Activated T-cell treated with anti-CD3 and anti-CD28 coated beads for 4 hours (primary cell): Measurements from ENCODE around the gene TENM3.

Source experiments
- DNase-seq: peaks from one replicate; pipeline ENCODE4 v3.0.0-alpha.2; 2020

The TENM3 gene

DNA sequence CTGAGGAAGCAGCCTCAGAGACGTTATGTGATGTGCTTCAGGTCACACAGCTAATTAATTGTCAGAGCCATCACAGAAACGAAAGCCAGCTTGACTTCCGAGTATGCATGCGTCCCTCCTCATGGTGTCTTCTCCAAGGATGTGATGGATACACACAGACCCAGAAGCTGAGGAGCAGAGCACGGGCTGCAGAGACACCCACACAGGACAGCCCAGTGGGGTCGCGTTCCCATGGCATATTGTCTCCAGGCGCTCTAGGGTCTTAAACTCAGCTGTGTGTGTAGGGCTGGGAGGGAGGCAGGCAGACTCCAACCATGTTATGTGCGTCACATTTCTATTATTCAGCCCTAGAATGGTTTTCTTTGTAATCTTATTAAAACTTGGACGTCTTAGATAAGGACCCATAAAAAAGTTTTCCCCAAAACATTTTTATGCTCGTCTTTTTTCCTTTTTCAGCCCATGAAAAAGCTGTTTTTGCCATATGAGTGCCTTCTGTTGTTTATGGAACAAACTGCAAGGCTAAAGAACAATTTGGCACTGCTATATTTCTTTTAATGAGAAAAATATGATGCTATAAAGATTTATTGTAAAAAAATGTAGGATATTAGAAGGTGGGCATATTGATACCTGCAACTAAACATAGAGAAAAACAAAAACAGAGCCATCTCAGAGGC is 48.5 kb downstream of the TENM3 start:
- DNase-seq: no peak

DNA sequence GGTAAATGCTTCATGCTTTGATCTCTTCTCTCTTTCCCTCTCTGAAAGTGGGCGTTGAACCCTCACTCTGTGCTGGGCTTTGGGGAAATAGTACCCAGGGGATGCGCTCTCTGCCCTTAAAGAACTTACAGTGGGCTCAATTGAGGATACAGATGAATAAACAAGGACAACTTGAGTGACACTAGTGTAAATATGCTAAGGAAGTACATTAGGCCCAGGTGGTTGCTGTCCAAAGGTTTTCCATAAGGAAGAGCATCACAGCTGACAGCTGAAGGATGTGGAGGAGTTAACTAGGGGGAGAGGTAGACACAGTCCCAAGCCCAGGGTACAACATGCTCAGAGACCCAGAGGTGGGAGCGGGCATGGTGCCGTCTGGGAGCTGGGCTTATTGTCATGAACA is 49.4 kb downstream of the TENM3 start:
- DNase-seq: no peak

- DNase-seq: no peak
Observed at GRCh38 chr4:182293691-182294255, 50.6 kb downstream of the TENM3 start.

GRCh38 chr4:182294451-182294850 is 51.2 kb downstream of the TENM3 start:
- DNase-seq: no peak

DNA sequence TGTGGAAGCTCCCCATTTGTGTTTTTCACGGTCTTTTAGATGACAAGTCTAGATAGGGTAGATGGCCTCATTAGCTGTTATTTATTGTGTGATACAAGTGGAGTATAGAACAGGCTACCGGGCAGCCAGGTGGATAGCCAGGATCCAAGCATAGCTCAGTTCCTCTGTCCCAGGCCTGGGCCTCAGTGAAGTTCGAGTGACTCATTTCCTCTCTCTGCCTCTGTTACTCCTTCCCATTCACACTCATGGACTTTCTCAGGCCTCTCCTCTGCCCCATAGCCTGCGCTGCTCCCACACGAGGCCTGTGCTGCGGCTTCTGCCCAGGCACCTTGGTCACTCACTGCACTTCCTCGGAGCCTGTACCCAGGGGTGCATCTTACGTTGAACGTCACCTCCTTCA is 54.5 kb downstream of the TENM3 start:
- no peak for DNase-seq

DNA sequence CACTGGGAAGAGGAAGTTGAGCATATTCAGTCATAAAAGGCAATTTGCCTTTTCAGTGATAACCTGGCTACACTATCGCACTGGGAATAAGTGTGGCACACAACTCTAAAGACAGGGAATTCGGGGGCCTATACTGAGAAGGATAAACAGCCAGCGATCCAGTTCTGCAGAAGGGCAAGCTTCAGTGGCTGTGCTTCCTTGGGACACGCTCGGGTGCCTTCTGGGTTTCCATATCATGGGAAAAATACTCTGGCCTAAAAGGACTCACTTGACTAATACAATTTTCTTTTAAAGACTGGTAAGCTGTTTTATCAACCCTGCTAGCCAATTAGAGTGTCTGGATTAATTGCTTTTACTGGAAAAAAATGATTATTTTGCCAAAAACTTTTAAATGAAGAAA is 58.5 kb downstream of the TENM3 start:
- no peak for DNase-seq

DNA sequence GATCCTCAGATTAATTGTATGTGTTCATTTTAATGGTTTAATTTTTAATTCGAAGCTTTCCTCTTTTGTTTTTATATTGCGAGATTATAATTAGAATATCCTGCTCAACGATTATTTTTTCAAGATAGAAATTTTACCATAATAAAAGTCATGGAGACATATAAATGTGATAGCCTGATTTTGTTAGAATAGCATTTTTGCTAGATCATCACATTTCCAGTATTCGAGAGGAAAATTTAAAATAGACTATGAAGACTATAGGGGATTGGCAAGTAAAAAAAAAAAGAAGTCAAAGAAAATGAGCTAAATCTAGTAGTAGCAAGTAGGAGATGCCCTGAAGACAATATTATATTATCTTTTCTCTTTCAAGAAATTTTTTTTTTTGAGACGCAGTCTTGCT is 60.6 kb downstream of the TENM3 start:
- no peak for DNase-seq

DNA sequence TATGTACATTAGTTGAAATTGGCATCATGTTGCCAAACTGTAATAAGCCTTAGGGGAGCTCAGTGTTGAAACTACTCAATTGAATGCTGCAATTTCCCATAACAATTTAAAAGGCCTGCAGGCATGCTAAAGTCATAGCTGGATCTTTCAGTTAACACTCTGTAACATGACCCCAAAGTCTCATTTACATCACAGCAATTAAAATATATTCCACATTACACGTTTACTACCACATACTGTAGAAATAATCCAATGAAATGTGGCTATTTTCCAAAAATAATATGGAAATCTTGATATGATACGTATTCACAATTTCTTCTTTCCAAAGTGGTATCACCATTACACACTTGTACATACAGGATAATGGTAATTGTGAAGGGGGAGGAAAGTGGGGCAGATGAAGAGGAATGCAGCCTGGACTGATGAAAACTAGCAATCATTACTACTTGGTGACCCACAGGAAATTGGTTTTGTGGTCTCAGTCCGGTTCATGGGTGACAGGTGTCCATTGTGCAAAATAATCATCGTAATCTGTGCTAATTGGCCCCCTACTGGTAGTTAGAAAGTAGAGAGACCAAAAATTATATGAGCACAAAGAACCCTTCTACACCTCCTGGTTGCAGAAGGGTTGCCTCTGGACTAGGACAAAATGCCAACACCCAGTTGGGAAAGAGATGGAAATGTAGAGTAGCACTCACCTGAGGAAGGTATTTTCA is 63.7 kb downstream of the TENM3 start:
- DNase-seq: no peak

DNA sequence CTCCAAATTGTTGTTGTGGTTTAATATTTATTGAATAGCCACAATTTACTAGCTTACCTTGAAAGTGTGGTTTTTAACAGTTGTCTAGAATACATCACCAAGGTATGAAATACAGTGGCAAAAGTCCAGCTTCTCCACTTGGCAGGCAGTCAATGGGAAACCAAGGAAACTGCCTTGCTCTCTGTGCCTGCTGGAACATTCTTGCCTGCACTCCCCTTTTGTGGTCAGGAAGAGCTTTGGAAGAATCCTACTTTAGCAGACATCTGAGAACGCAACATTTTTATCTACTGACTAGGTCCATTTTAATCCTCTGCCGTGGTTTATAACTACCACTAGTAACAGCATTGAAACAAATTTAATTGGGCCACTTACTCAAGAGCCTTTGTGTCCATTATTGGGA is 64.5 kb downstream of the TENM3 start:
- no peak for DNase-seq

DNA sequence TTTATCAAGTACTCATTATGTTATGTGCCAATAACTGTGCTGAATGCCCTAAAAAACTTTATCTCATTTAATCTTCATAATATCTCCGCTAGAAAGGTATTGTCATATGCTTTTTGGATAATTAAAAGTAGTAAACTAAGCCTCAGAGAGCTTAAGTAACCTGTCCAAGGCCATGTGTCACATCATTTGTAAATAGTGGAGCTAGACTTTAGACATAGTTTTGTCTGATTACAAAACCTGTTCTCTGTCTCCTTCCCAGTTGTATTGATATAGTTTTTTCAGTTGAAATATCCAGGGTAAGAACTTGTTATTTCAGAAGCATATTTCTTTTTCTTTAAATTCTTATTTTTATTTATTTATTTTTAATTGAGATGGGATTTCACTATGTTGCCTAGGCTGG is 66.7 kb downstream of the TENM3 start:
- no peak for DNase-seq

DNA sequence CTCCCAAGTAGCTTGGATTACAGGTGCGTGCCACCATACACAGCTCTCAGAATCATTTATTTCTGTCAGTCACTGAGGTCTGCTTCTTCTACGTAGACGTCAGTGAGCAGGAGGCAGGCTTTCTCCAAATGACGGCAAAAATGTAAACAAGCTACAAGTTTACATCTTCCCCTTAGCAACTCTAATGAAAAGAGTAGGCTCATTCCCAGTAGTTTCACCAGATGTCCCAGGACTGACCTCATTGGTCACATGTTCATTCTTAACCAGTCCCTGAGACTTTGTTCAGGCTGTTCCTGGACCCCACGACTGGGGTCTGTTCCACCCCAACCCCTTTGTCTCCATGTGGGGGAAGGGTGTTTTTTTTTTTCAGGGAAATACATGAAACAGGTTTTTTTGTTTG is 67.1 kb downstream of the TENM3 start:
- no peak for DNase-seq

- DNase-seq: no peak
Observed at GRCh38 chr4:182310962-182311361, 67.8 kb downstream of the TENM3 start.

- DNase-seq: no peak
Observed at GRCh38 chr4:182314537-182314936, 71.3 kb downstream of the TENM3 start.

GRCh38 chr4:182318256-182318655 is 75.1 kb downstream of the TENM3 start:
- no peak for DNase-seq

DNA sequence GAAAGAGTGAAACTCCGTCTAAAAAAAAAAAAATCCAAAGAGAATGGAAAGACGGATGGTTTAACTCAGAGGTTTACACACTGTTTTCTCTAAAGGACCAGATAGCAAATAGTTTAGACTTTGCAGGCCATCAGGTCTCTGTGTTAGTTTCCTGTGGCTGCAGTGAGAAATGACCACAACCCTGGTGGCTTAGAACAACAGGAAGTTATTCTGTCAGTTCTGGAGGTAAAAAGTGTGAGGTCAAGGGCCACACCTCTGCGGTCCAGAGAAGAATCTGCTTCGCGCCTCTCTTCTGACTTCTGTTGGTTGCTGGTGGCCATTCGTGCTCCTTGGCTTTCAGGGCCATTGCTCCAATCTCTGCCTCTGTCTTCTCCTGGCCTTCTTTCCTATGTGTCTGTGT is 76.9 kb downstream of the TENM3 start:
- no peak for DNase-seq

- no peak for DNase-seq
Observed at GRCh38 chr4:182320580-182320979, 77.4 kb downstream of the TENM3 start.

DNA sequence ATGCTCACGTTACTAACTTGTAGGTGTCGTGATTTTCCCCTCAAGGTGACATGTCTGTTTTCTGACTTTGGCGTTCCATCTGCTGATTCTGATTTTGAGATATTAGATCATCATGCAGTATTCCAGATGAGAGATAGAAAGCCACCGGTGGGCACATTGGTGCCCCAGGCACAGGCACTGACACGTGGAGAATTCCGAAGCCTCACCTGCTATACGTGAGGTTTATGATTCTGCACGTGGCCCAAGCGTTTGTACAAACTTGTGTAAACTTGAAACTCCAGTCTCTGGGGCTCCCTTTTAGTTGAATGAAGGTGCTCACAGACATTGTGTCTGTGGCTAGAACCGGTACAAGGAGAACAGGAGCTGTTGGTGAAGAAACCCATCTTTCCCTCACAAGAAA is 81.1 kb downstream of the TENM3 start:
- no peak for DNase-seq

- no peak for DNase-seq
Observed at GRCh38 chr4:182325397-182325796, 82.2 kb downstream of the TENM3 start.

- DNase-seq: no peak
Observed at GRCh38 chr4:182325848-182326255, 82.7 kb downstream of the TENM3 start.

GRCh38 chr4:182328505-182328904 is 85.3 kb downstream of the TENM3 start:
- no peak for DNase-seq

- DNase-seq: no peak
Observed at GRCh38 chr4:182337366-182337765, 94.2 kb downstream of the TENM3 start.

GRCh38 chr4:182338063-182338462 is 94.9 kb downstream of the TENM3 start:
- DNase-seq: no peak

DNA sequence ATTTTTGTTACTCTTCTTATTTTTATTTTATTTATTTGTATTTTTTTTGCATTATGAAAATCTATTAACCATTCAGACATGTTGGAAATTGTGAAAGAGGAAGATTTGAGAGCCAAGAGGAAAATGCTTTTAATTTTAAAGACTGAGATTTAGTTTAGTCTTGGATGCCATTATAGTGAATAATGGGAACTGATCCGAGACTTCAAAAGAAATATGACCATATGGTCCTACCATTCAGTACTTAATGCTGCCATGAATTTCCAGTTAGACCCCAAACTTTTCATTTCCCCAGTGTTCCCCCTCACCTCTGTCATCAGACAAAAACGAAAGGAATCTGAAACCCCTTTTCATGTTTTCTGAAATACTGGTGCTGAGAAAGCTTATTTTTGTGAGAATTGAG is 95.5 kb downstream of the TENM3 start:
- no peak for DNase-seq

- DNase-seq: no peak
Observed at GRCh38 chr4:182339221-182339641, 96.0 kb downstream of the TENM3 start.

DNA sequence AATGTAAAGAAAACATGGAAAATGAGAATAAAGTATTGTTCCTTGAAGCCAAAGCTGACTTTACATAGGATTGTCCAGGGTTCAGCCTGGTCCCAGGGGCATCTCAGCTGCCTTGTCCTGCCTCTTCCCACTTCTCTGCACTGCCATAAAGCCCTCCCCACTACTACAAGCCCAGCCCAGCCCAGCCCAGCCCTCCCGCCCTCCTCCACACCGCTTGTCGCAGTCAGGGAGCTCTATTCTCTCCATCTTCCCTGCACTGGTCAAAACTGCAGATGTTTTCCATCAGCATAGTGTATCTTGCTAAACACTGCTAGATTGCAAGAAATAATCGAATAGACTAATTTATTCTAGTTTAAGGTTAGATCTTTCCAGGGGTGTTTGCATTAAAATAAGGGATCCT is 100.3 kb downstream of the TENM3 start:
- no peak for DNase-seq
